Astrocyte of the spinal cord (primary cell): ENCODE results near the gene GRIPAP1.
A peak's percentile ranks its signal among the peaks of the same experiment; 100 is the strongest.

ENCODE experiments used
- DNase-seq: peaks from one replicate; pipeline ENCODE4 v3.0.0; 2011; ENCODE audit warnings: low read depth, low spot score
- H3K4me3 ChIP-seq: 2 replicates; pipeline ENCODE4 v1.5.1; 2011; ENCODE audit warnings: low read depth, mild to moderate bottlenecking, low read length, moderate library complexity
- CTCF ChIP-seq: IDR thresholded peaks from 2 replicates; pipeline ENCODE4 v1.5.1; 2012; ENCODE audit warnings: low read depth, mild to moderate bottlenecking, low read length, inconsistent platforms
- in situ Hi-C: cut with HindIII; loops from 2 replicates; pipeline ENCODE4 v1.10.0; 2017; ENCODE audit warnings: low sequenced_read_pairs

GRIPAP1 gene

GRCh38 chrX:48974033-48974432 is 28.0 kb downstream of the GRIPAP1 start:
- no peak overlapping the region for H3K4me3 ChIP-seq
- in situ Hi-C loops, result no loop called here
- TF ChIP-seq CTCF, result no peak
- DNase-seq, result no peak

- in situ Hi-C loops, result no loop called here
- TF ChIP-seq CTCF, result peak; percentile 66
- DNase-seq, result peak; percentile 38
Measured at GRCh38 chrX:48972220-48973164, 29.6 kb downstream of the GRIPAP1 start.

GRCh38 chrX:48971249-48972219 is 30.5 kb downstream of the GRIPAP1 start, which contains the start of gene KCND1:
Gene KCND1 (minus strand): TSS chrX:48971844. CDS start chrX:48970271, 1,573 bp downstream.
- H3K4me3 ChIP-seq, result peak within 1 kb of the TSS; percentile 45
- in situ Hi-C loops, result no loop called here
- TF ChIP-seq CTCF, result no peak
- DNase-seq, result peak; percentile 63

More at GRCh38 chrX:48972220-48973164, 29.6 kb downstream of the GRIPAP1 start:
- H3K4me3 ChIP-seq, result peak overlapping the region; percentile 45

- in situ Hi-C loops, result no loop called here
- H3K4me3 ChIP-seq, result no peak overlapping the region
- no peak for DNase-seq
- TF ChIP-seq CTCF, result no peak
Measured at GRCh38 chrX:48969471-48969870, 32.6 kb downstream of the GRIPAP1 start.

- TF ChIP-seq CTCF, result no peak
- H3K4me3 ChIP-seq, result no peak overlapping the region
- in situ Hi-C loops, result no loop called here
- DNase-seq, result no peak
Measured at GRCh38 chrX:48968377-48968776, 33.7 kb downstream of the GRIPAP1 start.
